Activated T-helper 2 cell treated with anti-CD3 and anti-CD28 coated beads, Interferon-gamma antibody, Interleukin-2, Interleukin-4, amounts not matched to agents 10 μg/mL and 5 μg/mL and 100 μg/mL, durations not matched to agents 14 hours and 24 hours and 36 hours (primary cell): Measurements from ENCODE around the gene HIP1. TPM values are rescaled to one million over a fixed set of nuclear protein-coding genes. Genes with fewer than 3 reads are reported as not detected.

ENCODE experiments used
- total RNA-seq: library from RNA; stranded (reverse); gene quantifications from 2 replicates; pipeline ENCODE4 v1.2.3, GENCODE V29; 2022

HIP1 gene
- total RNA-seq, 1 donor from 2014 or later: 10.6 TPM

Other genes with a start within 250 kb of the HIP1 start
- not detected in 2 replicates for gene SPDYE5, start 246.6 kb downstream of the HIP1 start, total RNA-seq
- gene CCL26, start 33.3 kb upstream of the HIP1 start, total RNA-seq: 0.89 TPM in 1 of 2 replicates, not detected in the other
- not detected in 2 replicates for gene CCL24, start 74.9 kb upstream of the HIP1 start, total RNA-seq
- gene RHBDD2, start 140.1 kb upstream of the HIP1 start, total RNA-seq: 139 and 143 TPM in 2 replicates
- gene POR, start 176.2 kb upstream of the HIP1 start, total RNA-seq: 105 and 106 TPM in 2 replicates